DMS153 treated with DMSO at 0.1 percent for 48 hours (cell line): ENCODE results near the gene PPP1R3E.
"Not testable (repeated sequence)": the region's sequence is repeated elsewhere in the genome, so short reads cannot be mapped to it uniquely, and the experiment has no call there.

Experiments used
- DNase-seq: peaks from one replicate; lab custom pipeline; 2025; ENCODE audit not compliant: unreplicated experiment; lab: John Stamatoyannopoulos, UW

PPP1R3E gene

GRCh38 chr14:23297611-23298277, 4.9 kb downstream of the PPP1R3E start:
- no peak for DNase-seq

- DNase-seq = no peak
Measured at GRCh38 chr14:23297096-23297495, 5.6 kb downstream of the PPP1R3E start.

- DNase-seq = no peak
Measured at GRCh38 chr14:23296012-23296777, 6.5 kb downstream of the PPP1R3E start.

GRCh38 chr14:23294734-23295561, 7.7 kb downstream of the PPP1R3E start:
- DNase-seq = peak; percentile 16

- no peak for DNase-seq
Measured at GRCh38 chr14:23286902-23287479, 15.7 kb downstream of the PPP1R3E start.

DNA sequence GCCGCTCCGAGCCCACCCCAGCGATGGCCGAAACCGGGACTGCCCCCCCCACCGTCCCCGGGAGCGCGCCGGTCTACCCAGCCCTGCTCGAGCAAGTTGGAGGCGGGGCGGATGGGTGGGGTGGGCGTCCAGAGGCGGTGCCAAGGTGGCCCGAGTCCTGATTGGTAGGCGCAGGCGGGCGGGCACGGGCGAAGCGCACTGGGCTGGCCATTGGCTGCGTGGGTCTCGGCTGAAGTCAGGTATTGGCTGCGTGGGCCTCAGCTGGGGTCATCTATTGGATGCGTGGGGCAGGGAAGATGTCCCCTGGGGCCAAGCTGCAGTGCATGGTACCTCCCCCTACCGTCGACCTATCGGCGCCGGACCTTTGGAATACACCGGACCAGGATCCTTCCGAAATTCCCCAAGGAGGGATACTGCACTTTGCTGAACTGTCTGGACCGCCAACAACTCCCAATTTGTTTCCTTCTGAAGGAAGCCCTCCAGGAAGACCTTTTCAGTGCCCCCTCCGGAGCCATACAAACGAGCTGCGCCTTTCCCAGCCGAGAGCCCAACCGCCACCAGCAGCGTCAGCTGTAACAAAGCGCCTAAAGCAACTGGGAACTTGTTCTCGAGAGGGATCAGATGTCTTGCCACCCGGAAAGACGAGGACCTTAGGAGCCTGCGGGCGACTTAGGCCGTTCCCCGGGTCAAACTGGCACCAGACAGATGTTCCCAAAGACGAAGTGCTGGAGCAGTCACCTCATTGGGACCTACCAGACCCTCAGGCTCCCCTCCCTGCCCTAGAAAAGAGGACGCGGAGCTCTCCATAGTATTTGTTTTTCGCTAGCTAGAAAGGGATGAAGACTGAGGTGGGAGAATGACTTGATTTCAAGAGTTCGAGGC, 16.4 kb downstream of the PPP1R3E start, which contains the start of gene HOMEZ:
TSS of gene HOMEZ (minus strand) at position 113 of the 882 bp plus-strand sequence. CDS start 180 bp downstream, outside the sequence.
- peak; percentile 96 for DNase-seq

DNA sequence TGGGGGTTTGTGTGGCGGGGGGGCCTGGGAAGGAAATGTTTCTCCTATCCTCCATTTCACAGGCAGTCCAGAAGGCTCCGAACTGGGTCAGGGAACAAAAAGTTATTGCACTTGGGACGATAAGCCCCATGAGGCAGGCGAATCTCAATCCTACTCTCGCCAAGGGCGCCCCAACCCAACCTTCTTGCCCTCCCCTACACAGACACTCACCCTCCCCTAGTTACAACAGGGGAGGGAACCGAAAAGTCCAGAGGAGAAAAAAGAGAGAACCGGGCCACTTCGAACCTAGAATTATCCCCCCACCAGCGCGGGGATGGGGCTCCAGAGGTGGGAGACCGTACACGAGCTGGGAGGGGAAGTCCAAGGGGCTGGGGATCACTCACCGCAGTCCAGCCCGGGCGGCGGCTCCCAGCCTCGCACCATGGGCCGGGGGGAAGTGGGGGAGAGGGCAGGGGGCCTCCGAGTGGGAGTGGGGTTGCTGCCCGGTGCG, 17.1 kb downstream of the PPP1R3E start:
- DNase-seq = no peak

DNA sequence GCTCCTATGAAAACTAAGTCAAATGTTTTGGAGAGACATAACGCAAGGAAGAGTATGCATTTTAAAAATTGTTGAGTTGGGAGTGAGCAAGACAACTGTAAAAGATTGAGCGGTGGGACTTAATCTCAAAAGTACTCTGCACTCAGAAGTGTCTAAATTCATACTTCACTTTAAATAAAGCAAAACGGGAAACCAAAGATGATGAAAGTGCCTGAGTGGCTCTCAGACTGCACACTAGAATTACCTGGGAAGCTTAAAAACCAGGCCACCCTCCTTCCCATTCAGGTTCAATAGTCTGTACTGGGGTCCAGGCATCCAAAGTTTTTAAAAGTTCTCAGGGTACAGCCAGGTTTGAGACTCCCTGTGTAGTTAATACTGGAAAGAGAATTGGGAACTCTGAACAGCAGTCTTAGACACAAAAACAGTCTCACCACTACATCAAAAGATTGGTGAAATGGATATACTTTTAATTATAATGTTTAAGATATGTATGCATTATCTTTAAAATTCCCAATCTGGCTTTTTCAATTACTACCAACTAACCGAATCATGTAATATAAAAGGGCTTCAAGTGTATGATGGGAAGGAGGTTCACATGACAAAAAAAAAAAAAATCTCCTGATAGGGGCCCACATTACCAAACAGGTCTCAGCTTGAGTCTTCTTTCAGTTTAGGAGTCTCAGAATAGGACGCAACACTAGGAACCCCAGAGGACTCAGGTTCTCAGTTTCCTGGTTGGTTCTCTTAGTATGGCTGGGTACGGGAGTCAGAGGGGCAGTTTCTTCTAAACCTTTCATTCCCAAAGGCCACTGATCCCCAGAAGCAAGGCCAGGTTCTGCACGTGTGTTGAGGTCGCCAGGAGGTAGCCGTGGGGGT, 17.8 kb downstream of the PPP1R3E start:
- no peak for DNase-seq

- no peak for DNase-seq
Measured at GRCh38 chr14:23281247-23281646, 21.4 kb downstream of the PPP1R3E start.

GRCh38 chr14:23277928-23278327, 24.7 kb downstream of the PPP1R3E start:
- DNase-seq = not testable (repeated sequence)

GRCh38 chr14:23277189-23277588, 25.5 kb downstream of the PPP1R3E start:
- no peak for DNase-seq

- no peak for DNase-seq
Measured at GRCh38 chr14:23275412-23275811, 27.2 kb downstream of the PPP1R3E start.

- no peak for DNase-seq
Measured at GRCh38 chr14:23269193-23269592, 33.5 kb downstream of the PPP1R3E start.

GRCh38 chr14:23260849-23261248, 41.8 kb downstream of the PPP1R3E start:
- not testable (repeated sequence) for DNase-seq

DNA sequence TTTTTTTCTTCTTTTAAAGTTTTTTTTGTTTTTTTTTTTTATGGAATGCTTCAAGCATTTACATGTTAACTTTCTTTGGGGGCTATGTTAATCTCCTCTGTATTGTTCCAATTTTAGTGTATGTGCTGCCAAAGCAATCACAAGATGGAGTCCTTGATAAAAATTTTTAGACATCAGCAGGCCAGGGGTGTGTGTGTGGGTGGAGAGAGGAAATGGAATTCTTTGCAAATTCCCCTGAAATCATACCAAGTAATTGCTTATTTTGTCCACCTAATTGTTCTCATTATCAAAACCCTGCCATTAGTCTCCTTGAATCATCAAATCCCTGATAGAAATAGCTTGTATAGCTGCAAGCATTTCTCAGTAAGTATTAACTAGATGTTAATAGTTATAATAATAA, 43.2 kb downstream of the PPP1R3E start:
- DNase-seq = no peak

DNA sequence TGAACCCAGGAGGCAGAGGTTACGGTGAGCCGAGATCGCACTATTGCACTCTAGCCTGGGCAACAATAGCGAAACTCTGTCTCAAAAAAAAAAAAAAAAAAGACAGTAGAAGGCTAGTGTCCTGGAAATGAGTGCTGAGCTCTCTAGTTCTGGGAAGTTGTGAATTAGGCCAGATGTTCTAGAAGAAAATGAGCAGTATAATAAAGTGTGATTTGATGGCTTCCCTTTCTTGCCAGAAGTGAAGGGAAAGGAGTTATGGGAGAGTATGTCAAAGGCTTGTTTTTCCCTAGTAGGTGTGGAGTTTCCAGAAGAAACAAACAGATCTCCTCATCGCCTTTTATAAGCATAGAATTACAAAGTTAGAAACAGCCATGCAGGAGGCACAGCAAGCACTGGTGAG, 44.4 kb downstream of the PPP1R3E start:
- no peak for DNase-seq

GRCh38 chr14:23252420-23253333, 50.0 kb downstream of the PPP1R3E start:
- DNase-seq = no peak

DNA sequence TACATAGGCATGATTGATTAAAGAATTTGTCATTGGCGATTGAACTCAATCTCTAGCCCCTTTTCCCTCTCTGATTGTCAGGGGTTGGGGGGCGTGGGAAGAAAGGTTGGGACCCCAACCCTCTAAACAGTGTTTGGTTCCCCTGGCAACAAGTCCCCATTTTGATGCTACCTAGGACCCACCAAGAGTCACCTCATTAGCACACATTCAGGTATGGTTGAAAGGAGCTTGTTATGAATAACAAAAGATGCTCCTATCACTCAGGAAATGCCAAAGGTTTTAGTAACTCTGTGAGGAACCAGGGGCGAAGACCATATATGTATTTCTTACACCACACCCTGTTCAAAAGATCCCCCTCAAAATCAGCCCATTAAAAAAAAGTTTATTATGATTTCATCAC, 50.7 kb downstream of the PPP1R3E start:
- DNase-seq = no peak
